OCI-LY7 (cell line): ENCODE measurements around the gene PPP4R4. TPM values are rescaled to one million over a fixed set of nuclear protein-coding genes. Genes with fewer than 3 reads are reported as not detected.

Source experiments
- BruUV-seq: library from RNA; stranded (reverse); fragments of 400-500 nt; replicated peaks from 2 replicates; lab custom pipeline; 2021; lab: Mats Ljungman, UMichigan
- CTCF ChIA-PET: fragments of 300-600 bp; sonication (Branson Sonifier 250); formaldehyde crosslinking; loops from one replicate; lab custom pipeline; 2022; ENCODE audit warnings: antibody characterized with exemption; ENCODE audit not compliant: unreplicated experiment; lab: Charles Lee
- POLR2A ChIA-PET: fragments of 300-600 bp; sonication (Branson Sonifier 250); formaldehyde crosslinking; loops from one replicate; lab custom pipeline; 2022; ENCODE audit warnings: antibody characterized with exemption; lab: Charles Lee
- DNase-seq: peaks from one replicate; pipeline ENCODE4 v3.0.0-alpha.2; 2015; ENCODE audit warnings: low spot score
- H2AFZ ChIP-seq: fragments of 200-600 bp; sonication (generic), shearing (Covaris generic); 2 replicates; pipeline ENCODE4 v1.6.1; 2014; ENCODE audit warnings: mild to moderate bottlenecking, antibody characterized with exemption, low read length, moderate library complexity
- H3K27ac ChIP-seq: fragments of 200-600 bp; sonication (generic); 2 replicates; pipeline ENCODE4 v1.5.1; 2014; ENCODE audit warnings: mixed run types, low read depth, mild to moderate bottlenecking, moderate library complexity, low read length, inconsistent platforms; ENCODE audit not compliant: poor library complexity, severe bottlenecking
- H3K36me3 ChIP-seq: fragments of 200-600 bp; sonication (generic); 2 replicates; pipeline ENCODE4 v1.6.1; 2014; ENCODE audit warnings: mild to moderate bottlenecking, antibody characterized with exemption, low read length, moderate library complexity, mixed read lengths; ENCODE audit not compliant: insufficient read depth
- H3K4me1 ChIP-seq: fragments of 200-600 bp; sonication (generic); 2 replicates; pipeline ENCODE4 v1.5.1; 2014; ENCODE audit warnings: mild to moderate bottlenecking, low read length; ENCODE audit not compliant: insufficient read depth, poor library complexity, severe bottlenecking
- H3K4me2 ChIP-seq: fragments of 200-600 bp; sonication (generic); 2 replicates; pipeline ENCODE4 v1.6.1; 2014; ENCODE audit warnings: mild to moderate bottlenecking, low read length
- H3K4me3 ChIP-seq: fragments of 200-600 bp; sonication (generic); 2 replicates; pipeline ENCODE4 v1.5.1; 2014; ENCODE audit warnings: mild to moderate bottlenecking, low read depth, low read length; ENCODE audit not compliant: poor library complexity, severe bottlenecking
- H3K79me2 ChIP-seq: fragments of 200-600 bp; sonication (generic); 2 replicates; pipeline ENCODE4 v1.6.1; 2016; ENCODE audit warnings: low read depth, mild to moderate bottlenecking, low read length, moderate library complexity, mixed read lengths; ENCODE audit not compliant: insufficient read depth
- H3K9me2 ChIP-seq: fragments of 200-600 bp; sonication (generic); 2 replicates; pipeline ENCODE4 v1.6.1; 2016; ENCODE audit warnings: mild to moderate bottlenecking, low read length, mixed read lengths; ENCODE audit not compliant: insufficient read depth
- H3K9me3 ChIP-seq: fragments of 200-600 bp; sonication (generic); 2 replicates; pipeline ENCODE4 v1.6.1; 2014; ENCODE audit warnings: mild to moderate bottlenecking, mixed run types, low read length, mixed read lengths
- H4K20me1 ChIP-seq: fragments of 200-600 bp; sonication (generic); 2 replicates; pipeline ENCODE4 v1.6.1; 2014; ENCODE audit warnings: mild to moderate bottlenecking, antibody characterized with exemption, low read length, moderate library complexity, mixed read lengths; ENCODE audit not compliant: insufficient read depth
- EZH2phosphoT487 ChIP-seq: fragments of 200-600 bp; sonication (generic); IDR thresholded peaks from 2 replicates; pipeline ENCODE4 v1.6.1; 2018; ENCODE audit warnings: low read depth, borderline replicate concordance, mild to moderate bottlenecking, mixed run types, antibody characterized with exemption, low read length, moderate library complexity, mixed read lengths
- intact Hi-C: fragments of 100-400 bp; cut with micrococcal nuclease; formaldehyde crosslinking; loops from one replicate; pipeline ENCODE4 v1.10.0; 2022; ENCODE audit not compliant: unreplicated experiment
- total RNA-seq, 2 experiments: library from RNA; depleted of rRNA in 1 of 2; stranded (reverse); fragments of >200 nt in 1 of 2; shearing (Covaris generic) in 1 of 2; gene quantifications; 2 replicates each; pipeline ENCODE4 v1.2.3, GENCODE V29; 2014 to 2022
- TF ChIP-seq, protein P1 (sequence below): fragments of 200-600 bp; sonication (generic); conservative IDR thresholded peaks from 2 replicates; pipeline ENCODE4 v1.5.1; 2014; ENCODE audit warnings: mild to moderate bottlenecking, antibody characterized with exemption, low read length, moderate library complexity, mixed read lengths

The PPP4R4 gene
- total RNA-seq, 2 experiments from 2014 or later, result 0.54 to 0.93 TPM

DNA sequence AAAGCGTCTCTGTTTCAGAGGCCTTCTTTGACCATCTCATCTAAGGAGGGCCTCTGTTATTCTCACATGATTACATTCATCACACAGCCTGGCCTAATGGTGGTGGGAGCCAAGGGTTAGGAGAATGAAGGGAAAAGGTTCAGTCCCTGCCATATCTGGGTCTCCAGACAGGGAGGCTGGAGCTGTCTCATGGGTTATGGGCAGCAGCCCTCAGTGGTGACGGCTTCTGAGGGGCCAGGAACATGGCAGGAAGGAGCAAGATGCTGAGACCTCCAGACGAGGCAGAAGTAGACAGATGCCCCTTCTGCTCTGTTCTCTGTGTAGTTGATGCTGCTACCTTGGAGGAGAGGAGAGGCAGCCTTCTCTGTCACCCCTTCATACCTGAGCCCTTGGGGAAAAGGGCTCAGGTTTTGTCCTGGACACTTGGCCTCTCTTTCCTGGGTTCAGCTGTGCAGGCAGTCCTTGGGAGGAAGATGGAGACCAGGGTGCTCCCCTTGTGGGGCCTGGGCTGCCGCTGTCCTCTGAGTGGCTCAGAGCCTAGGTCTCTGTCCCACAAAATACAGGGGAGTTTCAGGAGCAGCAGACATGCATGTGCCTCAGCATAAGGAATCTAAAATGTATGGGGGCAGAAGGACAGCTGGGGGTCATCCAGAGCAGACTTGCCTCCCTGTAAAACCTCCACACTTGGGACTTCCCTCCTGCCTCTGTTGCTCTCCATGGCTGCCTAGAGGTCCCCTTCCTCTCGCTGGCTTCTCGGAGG lies 48.3 kb upstream of the PPP4R4 start:
- H3K4me1 ChIP-seq, result peaks cover 14% of the 10 kb centered on the region
- TF ChIP-seq, protein P1, sequence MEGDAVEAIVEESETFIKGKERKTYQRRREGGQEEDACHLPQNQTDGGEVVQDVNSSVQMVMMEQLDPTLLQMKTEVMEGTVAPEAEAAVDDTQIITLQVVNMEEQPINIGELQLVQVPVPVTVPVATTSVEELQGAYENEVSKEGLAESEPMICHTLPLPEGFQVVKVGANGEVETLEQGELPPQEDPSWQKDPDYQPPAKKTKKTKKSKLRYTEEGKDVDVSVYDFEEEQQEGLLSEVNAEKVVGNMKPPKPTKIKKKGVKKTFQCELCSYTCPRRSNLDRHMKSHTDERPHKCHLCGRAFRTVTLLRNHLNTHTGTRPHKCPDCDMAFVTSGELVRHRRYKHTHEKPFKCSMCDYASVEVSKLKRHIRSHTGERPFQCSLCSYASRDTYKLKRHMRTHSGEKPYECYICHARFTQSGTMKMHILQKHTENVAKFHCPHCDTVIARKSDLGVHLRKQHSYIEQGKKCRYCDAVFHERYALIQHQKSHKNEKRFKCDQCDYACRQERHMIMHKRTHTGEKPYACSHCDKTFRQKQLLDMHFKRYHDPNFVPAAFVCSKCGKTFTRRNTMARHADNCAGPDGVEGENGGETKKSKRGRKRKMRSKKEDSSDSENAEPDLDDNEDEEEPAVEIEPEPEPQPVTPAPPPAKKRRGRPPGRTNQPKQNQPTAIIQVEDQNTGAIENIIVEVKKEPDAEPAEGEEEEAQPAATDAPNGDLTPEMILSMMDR, result no peak
- no peak for TF ChIP-seq EZH2phosphoT487
- no peak overlapping the region for H3K4me3 ChIP-seq
- no peaks in the 10 kb centered on the region for H4K20me1 ChIP-seq
- intact Hi-C loops, result loop anchor here (5.0 kb wide), 1 partner anchor 44 kb away; the partner anchor contains the start of genes DDX24 and IFI27L1
- no peak overlapping the region for H3K27ac ChIP-seq
- ChIA-PET CTCF (no interaction called here), POLR2A (no interaction called here)
- H3K79me2 ChIP-seq, result no peaks in the 10 kb centered on the region
- H3K4me2 ChIP-seq, result no peak overlapping the region
- no peaks in the 10 kb centered on the region for H3K9me2 ChIP-seq
- H3K9me3 ChIP-seq, result no peaks in the 10 kb centered on the region
- no peak for DNase-seq
- H2AFZ ChIP-seq, result no peak overlapping the region
- BruUV-seq, result no TSS peak
- H3K36me3 ChIP-seq, result no peaks in the 10 kb centered on the region

DNA sequence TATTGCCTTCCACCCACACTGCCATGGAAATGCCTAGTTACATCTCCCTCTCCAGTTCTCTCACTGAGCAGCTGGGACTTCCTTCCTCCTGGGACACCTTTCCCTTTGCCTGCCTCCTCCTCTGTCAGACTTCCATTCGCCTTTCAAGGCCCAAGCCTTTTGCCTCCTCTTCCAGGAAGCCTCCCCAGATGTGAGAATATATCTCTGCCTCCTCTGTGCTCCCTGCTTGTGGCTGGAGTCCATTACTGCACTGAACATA lies 47.8 kb upstream of the PPP4R4 start:
- Histone ChIP-seq H3K9me3 (no peaks in the 10 kb centered on the region), H3K4me2 (no peak overlapping the region), H4K20me1 (no peaks in the 10 kb centered on the region), H3K79me2 (no peaks in the 10 kb centered on the region), H3K27ac (no peak overlapping the region), H3K4me1 (peaks cover 14% of the 10 kb centered on the region), H3K4me3 (no peak overlapping the region), H2AFZ (no peak overlapping the region), H3K9me2 (no peaks in the 10 kb centered on the region), H3K36me3 (no peaks in the 10 kb centered on the region)
- intact Hi-C loops, result loop anchor here (5.0 kb wide), 1 partner anchor 44 kb away; the partner anchor contains the start of genes DDX24 and IFI27L1
- BruUV-seq, result no TSS peak
- POLR2A ChIA-PET, result no interaction called here
- TF ChIP-seq, protein P1, result no peak
- no peak for TF ChIP-seq EZH2phosphoT487
- CTCF ChIA-PET, result no interaction called here
- no peak for DNase-seq

DNA sequence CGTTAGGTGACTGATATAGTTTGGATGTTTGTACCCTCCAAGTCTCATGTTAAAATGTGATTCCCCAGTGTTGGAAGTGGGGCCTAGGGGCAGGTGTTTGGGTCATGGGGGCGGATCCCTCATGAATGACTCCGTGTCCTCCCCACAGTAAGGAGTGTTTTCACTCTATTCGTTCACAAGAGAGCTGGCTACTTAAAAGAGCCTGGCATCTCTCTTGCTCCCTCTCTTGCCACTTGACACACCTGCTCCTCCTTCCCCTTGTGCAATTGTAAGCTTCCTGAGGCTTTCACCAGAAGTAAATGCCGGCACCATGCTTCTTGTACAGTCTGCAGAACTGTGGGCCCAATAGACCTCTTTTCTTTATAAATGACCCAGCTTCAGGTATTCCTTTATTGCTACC lies 47.3 kb upstream of the PPP4R4 start:
- no peak overlapping the region for H3K27ac ChIP-seq
- ChIA-PET POLR2A (no interaction called here), CTCF (no interaction called here)
- H3K79me2 ChIP-seq, result no peaks in the 10 kb centered on the region
- no peaks in the 10 kb centered on the region for H4K20me1 ChIP-seq
- intact Hi-C loops, result loop anchor here (5.0 kb wide), 1 partner anchor 44 kb away; the partner anchor contains the start of genes DDX24 and IFI27L1
- no peak for DNase-seq
- no peaks in the 10 kb centered on the region for H3K9me2 ChIP-seq
- H3K36me3 ChIP-seq, result no peaks in the 10 kb centered on the region
- no peak overlapping the region for H3K4me3 ChIP-seq
- no peaks in the 10 kb centered on the region for H3K9me3 ChIP-seq
- no TSS peak for BruUV-seq
- TF ChIP-seq, protein P1, result no peak
- no peak for TF ChIP-seq EZH2phosphoT487
- no peak overlapping the region for H3K4me2 ChIP-seq
- H2AFZ ChIP-seq, result no peak overlapping the region
- H3K4me1 ChIP-seq, result peaks cover 14% of the 10 kb centered on the region
